Measurements from ENCODE around the gene C1QA. TPM values are rescaled to one million over a fixed set of nuclear protein-coding genes. Genes with fewer than 3 reads are reported as not detected.

The C1QA gene
- total and polyA plus RNA-seq, 2 of the 13 experiments (the other 11 are each of a cell fraction or from before 2014, with no cell fraction given), result not detected

- TF ChIP-seq, protein P1, sequence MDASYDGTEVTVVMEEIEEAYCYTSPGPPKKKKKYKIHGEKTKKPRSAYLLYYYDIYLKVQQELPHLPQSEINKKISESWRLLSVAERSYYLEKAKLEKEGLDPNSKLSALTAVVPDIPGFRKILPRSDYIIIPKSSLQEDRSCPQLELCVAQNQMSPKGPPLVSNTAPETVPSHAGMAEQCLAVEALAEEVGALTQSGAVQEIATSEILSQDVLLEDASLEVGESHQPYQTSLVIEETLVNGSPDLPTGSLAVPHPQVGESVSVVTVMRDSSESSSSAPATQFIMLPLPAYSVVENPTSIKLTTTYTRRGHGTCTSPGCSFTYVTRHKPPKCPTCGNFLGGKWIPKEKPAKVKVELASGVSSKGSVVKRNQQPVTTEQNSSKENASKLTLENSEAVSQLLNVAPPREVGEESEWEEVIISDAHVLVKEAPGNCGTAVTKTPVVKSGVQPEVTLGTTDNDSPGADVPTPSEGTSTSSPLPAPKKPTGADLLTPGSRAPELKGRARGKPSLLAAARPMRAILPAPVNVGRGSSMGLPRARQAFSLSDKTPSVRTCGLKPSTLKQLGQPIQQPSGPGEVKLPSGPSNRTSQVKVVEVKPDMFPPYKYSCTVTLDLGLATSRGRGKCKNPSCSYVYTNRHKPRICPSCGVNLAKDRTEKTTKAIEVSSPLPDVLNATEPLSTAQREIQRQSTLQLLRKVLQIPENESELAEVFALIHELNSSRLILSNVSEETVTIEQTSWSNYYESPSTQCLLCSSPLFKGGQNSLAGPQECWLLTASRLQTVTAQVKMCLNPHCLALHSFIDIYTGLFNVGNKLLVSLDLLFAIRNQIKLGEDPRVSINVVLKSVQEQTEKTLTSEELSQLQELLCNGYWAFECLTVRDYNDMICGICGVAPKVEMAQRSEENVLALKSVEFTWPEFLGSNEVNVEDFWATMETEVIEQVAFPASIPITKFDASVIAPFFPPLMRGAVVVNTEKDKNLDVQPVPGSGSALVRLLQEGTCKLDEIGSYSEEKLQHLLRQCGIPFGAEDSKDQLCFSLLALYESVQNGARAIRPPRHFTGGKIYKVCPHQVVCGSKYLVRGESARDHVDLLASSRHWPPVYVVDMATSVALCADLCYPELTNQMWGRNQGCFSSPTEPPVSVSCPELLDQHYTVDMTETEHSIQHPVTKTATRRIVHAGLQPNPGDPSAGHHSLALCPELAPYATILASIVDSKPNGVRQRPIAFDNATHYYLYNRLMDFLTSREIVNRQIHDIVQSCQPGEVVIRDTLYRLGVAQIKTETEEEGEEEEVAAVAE (CRISPR knock-in tag; IDR thresholded peaks at IDR 0.05; ENCODE audit: borderline replicate concordance), result peak; percentile 56; the same call in 1 of the 2 replicates
- TF ChIP-seq ZBTB3 (CRISPR knock-in tag; IDR thresholded peaks at IDR 0.05; ENCODE audit: borderline replicate concordance, low read depth), result no peak
- no peak for TF ChIP-seq ZNF33B (CRISPR knock-in tag; IDR thresholded peaks at IDR 0.05)
- TF ChIP-seq ZNF432 (CRISPR knock-in tag; IDR thresholded peaks at IDR 0.05; ENCODE audit: borderline replicate concordance), result no peak
- peak; percentile 41; the same call in 1 of the 2 replicates for TF ChIP-seq FOSL2 (CRISPR knock-in tag; IDR thresholded peaks at IDR 0.05)
- TF ChIP-seq, protein P2, sequence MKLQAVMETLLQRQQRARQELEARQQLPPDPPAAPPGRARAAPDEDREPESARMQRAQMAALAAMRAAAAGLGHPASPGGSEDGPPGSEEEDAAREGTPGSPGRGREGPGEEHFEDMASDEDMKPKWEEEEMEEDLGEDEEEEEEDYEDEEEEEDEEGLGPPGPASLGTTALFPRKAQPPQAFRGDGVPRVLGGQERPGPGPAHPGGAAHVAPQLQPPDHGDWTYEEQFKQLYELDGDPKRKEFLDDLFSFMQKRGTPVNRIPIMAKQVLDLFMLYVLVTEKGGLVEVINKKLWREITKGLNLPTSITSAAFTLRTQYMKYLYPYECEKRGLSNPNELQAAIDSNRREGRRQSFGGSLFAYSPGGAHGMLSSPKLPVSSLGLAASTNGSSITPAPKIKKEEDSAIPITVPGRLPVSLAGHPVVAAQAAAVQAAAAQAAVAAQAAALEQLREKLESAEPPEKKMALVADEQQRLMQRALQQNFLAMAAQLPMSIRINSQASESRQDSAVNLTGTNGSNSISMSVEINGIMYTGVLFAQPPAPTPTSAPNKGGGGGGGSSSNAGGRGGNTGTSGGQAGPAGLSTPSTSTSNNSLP (IDR thresholded peaks at IDR 0.05; ENCODE audit: low read depth, low read length), result no peak
- no peak for TF ChIP-seq ZNF557 (CRISPR knock-in tag; IDR thresholded peaks at IDR 0.05)
- TF ChIP-seq THYN1 (CRISPR knock-in tag; IDR thresholded peaks at IDR 0.05; ENCODE audit: borderline replicate concordance, low read depth), result no peak
- TF ChIP-seq LRRFIP1 (CRISPR knock-in tag; conservative IDR thresholded peaks at IDR 0.05), result 0 out of 2 replicates have a peak, but pooled peaks have one; percentile 66
- TF ChIP-seq, protein P3, sequence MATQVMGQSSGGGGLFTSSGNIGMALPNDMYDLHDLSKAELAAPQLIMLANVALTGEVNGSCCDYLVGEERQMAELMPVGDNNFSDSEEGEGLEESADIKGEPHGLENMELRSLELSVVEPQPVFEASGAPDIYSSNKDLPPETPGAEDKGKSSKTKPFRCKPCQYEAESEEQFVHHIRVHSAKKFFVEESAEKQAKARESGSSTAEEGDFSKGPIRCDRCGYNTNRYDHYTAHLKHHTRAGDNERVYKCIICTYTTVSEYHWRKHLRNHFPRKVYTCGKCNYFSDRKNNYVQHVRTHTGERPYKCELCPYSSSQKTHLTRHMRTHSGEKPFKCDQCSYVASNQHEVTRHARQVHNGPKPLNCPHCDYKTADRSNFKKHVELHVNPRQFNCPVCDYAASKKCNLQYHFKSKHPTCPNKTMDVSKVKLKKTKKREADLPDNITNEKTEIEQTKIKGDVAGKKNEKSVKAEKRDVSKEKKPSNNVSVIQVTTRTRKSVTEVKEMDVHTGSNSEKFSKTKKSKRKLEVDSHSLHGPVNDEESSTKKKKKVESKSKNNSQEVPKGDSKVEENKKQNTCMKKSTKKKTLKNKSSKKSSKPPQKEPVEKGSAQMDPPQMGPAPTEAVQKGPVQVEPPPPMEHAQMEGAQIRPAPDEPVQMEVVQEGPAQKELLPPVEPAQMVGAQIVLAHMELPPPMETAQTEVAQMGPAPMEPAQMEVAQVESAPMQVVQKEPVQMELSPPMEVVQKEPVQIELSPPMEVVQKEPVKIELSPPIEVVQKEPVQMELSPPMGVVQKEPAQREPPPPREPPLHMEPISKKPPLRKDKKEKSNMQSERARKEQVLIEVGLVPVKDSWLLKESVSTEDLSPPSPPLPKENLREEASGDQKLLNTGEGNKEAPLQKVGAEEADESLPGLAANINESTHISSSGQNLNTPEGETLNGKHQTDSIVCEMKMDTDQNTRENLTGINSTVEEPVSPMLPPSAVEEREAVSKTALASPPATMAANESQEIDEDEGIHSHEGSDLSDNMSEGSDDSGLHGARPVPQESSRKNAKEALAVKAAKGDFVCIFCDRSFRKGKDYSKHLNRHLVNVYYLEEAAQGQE (IDR thresholded peaks at IDR 0.05; ENCODE audit: borderline replicate concordance in 1 of 2, low read depth in 1 of 2, low read length in 2 of 2), result peak; percentile 93 to 97
- TF ChIP-seq ZNF83 (CRISPR knock-in tag; IDR thresholded peaks at IDR 0.05; ENCODE audit: borderline replicate concordance), result 0 out of 2 replicates have a peak, but pooled peaks have one; percentile 45
- TF ChIP-seq ZNF441 (CRISPR knock-in tag; IDR thresholded peaks at IDR 0.05; ENCODE audit: borderline replicate concordance), result peak; percentile 69; the same call in 1 of the 2 replicates
- TF ChIP-seq ARNT (IDR thresholded peaks at IDR 0.05), result no peak
- TF ChIP-seq ZNF264 (CRISPR knock-in tag; IDR thresholded peaks at IDR 0.05), result no peak
- TF ChIP-seq ZBTB38 (CRISPR knock-in tag; IDR thresholded peaks at IDR 0.05), result no peak
- peak; percentile 68 for TF ChIP-seq NCOA2 (CRISPR knock-in tag; IDR thresholded peaks at IDR 0.05)
- 0 out of 2 replicates have a peak, but pooled peaks have one; percentile 71 for TF ChIP-seq TGIF2 (CRISPR knock-in tag; IDR thresholded peaks at IDR 0.05)
- 0 out of 2 replicates have a peak, but pooled peaks have one; percentile 5 for TF ChIP-seq ZNF7 (CRISPR knock-in tag; IDR thresholded peaks at IDR 0.05)
Observed at GRCh38 chr1:22611530-22611947, 24.9 kb upstream of the C1QA start (continued).

Data from HepG2 (cell line).